Amniotic stem cell (primary cell): ENCODE results near the gene CAMK2A.

Source experiments
- DNase-seq: peaks from one replicate; lab custom pipeline; 2025; lab: John Stamatoyannopoulos, UW

The CAMK2A gene

DNA sequence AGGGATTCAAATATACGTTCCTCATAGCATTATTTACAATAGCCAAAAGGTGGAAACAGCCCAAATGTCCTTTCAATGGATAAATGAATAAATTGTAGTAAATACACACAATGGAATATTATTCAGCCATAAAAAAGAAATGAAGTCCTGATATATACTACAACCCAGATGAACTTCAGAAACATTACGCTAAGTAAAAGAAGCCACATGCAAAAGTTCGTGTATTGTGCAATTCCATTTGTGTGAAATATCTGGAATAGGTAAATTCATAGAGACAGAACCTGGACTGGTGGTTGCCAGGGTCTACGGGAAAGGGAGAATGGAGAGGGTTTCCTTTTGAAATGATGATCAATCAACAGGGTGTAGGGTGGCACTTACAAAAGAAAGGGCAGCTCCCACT, 25.7 kb upstream of the CAMK2A start:
- no peak for DNase-seq

DNA sequence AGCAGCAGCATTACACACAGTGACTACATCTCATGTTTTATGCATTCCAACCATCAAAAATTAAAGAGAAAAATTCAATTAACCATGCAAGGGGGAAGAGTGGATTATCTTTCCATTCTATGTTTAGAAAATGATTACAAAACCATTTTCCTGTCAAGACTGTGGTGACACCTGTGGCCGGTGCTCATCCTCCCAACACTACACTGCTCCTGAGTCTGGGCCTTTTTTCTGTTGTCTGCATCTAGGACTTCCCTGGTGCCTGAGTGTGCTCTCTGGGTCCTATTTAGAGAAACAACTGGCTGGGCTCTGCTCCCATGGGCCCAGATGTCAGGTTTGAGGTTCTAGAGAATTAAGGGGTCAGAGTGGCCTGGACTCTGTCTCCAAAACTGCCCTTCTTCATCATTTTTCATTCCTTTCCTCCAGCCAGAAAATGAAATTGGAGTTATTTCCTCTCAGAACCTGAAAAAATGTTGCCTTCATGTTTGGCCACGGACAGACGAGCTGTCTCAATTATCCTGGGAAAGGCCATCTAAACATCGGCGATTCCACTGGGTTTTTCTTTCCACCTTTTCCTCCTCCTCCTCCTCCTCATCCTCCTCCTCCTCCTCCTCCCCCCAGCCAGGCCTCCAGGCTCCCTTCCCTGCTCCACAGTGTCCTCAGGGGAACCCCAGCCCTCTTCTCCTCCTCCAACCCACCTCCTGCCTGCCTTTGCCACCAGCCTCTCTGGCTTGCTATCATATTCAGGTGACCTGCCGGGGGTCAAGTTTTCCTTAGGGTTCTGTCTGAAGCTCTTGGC, 24.5 kb upstream of the CAMK2A start:
- no peak for DNase-seq

DNA sequence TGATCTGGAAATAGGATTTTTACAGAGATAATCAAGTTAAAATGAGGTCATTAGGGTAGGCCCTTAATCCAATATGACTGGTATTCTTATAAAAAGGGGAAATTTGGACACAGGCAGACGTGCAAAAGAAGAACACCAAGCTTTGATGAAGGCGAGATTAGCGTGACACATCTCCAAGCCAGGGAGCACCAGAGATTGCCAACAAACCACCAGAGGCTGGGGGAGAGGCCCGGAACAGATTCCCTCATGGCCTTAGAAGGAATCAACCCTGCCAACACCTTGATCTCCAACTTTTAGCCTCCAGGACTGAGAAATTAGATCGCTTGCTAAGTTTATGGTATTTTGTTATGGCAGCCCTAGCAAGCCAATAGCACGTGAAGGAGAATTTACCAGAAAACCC, 23.9 kb upstream of the CAMK2A start:
- no peak for DNase-seq

DNA sequence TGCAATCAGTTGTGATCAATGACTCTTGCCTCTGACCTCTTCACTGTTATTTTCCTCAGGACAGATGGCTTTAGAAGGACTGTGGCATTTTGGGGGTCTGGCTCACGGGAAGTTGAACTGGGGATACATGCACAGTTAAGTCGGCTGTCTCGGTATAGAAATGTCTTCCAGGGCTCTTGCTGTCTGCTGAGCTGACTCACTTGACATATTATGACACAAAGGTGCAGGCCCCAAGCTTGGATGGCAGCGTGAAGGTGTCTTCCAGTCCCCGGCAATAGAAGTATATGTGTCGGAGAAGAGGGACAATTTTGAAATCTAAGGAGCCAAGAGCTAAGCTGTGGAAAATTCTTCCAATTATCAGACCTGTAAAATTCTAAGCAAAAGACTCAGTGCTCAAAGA, 22.9 kb upstream of the CAMK2A start:
- no peak for DNase-seq

DNA sequence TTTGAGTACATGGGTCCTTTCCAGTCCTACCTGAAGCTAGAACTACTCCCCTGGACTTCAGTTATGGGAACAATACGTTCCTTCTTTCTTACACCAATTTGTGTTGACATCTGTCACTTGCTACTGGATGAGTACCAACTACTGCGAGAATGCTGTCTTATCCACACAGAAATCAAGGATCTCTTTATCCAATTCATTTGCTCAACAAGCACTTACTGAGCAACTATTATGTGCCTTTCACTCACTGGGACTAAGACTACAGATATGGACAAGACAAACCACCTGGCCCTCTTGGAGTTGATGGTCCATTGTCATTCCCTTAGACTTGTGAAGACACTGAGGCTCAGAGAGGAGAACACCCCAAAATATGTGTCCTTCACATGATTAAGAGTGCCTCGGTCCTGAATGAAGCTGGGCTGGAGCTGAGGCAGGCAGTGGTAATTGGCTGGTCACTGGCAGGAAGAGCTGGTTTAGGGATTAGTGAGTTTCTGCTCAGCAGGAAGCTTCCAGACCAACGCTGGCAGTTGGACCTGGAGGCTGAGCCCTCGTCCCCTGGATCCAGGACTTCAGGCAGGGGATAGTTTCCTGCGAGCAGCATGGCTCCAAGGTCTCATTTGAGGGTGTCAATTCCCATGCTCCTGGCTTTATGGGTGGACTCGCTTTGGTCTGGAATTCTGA, 21.6 kb upstream of the CAMK2A start:
- DNase-seq = no peak

DNA sequence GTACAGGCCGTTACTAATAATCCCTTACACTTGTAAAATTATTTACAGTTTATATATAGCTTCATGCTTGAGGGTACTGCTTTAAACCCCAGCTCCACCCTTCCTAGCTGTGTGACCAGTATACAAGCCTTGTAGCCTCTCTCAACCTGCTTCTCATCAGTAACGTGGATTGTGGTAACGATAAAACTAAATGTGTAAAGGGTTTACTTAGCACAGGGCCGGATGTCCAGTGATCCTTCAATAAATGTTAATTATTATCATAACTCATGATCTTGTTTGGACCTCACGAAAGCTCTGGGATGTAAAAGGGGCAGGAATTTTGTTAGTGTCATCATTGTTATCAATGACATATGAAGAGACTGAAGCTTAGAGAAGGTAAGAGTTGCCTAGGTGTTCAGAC, 20.7 kb upstream of the CAMK2A start:
- DNase-seq = no peak

DNA sequence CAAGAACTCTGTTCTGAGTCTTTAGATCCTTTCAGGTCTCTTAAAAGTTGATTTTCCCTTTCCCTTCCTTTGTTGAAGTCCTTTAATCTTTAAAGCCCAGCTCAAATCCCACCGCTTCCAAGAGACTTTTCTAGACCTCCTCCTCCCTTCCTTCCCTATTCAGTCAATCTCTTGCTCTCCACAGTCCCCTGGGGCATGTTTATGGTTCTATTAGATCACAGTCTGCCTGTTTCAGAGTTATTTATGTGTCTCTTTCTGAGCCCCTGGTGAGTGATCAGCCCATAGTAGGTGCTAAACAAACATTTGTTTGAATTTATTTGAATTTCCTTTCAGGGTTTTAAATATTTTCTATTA, 20.3 kb upstream of the CAMK2A start:
- DNase-seq = no peak

DNA sequence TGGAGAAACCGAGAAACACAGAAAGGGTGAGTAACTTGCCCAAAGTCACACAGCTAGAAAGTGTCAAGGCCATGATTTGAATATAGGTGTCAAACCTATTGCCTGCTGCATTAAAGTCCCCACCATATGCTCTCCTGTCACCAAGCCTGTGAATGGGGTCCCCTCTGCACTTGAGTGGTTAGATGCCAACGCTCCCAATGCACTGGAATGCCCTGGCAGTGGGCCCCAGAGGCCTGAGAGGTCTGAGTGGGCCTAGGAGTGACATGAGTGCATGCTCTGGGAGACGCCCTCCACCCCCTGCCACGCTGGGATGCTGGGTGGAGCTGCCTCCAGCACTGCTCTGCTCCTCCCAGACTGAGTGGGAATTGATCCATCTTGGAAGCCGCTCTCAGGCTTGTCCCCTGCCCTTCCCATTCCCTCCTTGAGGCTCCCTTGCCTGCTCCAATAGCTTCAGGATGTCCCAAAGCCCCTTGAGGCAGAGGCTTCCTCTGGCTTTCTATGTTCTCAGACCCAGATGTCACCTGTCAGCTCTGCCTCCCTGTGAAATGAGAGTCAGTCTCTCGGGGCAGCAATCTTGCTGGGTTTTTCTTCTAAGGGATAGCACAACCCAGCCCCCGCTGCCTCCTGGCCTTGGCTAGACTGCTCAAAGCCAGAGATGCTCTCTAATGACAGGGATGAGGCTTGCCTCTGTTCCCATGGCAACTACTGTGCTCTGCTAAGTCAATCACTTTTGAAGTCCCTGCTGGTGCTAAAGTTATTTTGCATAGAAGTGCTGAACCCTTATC, 19.7 kb upstream of the CAMK2A start:
- DNase-seq = no peak

DNA sequence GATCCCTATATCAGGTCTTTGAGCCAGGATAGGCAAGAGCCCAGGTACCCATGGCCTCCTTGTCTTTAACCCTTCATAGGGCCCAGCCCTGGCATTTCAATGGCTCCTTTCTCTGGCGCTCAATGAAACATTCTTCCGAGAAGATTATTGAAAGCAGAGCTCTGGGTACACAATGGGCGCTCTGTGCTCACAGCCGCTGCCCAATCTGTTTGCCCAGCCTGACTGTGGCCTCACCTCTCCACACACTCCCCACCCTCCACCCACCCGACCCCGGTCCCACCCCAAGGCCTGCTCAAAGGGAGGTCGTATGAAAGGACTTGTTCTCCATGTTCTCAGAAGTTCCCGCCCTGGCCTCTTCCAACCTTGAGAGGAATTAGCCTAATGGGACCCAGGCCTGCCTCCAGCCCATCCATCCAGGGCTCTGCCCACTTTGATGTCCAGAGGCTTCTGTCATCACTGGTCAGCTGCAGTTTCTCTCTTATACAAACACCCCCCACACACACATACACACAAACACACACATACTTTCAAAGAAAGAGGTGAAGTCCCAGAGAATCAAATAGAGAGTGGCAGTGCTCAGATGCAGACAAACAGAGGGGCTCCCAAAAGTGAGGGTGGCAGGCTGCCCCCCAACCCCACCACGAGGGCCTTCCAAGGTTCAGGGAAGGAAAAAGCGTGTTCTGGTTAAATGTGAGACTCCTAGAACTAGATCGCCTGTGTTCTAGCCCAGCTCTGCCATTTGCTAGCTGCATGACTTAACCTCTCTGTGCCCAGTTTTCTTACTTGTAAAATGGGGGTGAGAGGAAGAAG, 18.2 kb upstream of the CAMK2A start:
- no peak for DNase-seq

DNA sequence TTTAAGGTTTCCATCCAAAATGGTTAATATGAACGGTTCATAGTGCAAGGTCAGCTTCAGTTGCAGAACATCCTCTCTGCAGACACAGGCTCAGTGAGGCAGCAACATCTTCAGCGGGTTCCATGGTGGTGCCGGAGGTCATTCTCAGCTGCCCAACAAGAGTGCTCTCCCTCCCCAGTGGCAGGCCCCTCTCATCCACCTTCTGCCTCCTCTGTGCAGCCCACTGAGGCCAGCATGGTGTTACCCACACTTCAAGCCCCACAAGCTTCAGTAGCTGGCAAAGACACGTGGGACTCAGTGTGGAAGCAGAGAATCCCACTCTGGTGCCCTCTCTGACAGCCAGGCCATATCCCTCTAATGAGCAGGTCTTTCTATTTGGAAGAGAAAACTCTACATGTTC, 17.2 kb upstream of the CAMK2A start:
- DNase-seq = no peak

DNA sequence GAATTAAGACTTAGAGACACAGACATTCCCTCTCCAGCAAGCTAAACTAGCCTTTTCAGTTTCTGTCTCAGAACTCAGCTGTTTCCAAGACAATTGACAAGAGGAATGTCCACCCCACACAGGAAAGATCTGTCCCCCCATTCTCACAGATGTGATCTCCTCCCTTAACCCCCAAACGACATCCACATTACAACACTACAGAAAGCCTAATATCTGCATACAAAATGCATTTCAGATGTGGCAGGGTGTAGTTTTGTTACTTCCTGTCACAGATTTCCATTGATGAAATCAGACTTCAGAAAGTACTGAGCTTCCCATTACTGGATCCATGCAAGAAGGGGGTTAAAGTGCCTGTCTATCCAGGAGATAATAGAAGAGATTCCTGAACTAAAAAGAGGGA, 16.0 kb upstream of the CAMK2A start:
- no peak for DNase-seq

DNA sequence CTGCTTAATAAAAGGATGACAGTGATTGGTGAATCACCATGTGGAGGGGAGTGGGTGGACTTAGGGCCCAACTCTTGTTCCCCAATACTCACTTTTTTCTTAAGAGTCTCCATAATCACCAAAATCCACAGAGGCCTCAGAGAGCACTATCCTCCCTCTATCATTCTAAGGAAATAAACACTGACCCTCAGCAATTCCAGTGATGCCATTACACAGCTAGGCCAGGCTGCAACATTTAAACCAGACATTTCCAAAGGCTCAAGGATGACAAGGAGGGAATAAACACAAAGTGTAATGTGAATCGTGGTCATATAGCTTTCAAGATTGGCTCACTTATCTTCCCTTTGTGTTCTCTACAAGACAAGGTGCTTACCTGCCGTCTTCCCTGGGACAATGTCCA, 15.5 kb upstream of the CAMK2A start:
- DNase-seq = no peak

DNA sequence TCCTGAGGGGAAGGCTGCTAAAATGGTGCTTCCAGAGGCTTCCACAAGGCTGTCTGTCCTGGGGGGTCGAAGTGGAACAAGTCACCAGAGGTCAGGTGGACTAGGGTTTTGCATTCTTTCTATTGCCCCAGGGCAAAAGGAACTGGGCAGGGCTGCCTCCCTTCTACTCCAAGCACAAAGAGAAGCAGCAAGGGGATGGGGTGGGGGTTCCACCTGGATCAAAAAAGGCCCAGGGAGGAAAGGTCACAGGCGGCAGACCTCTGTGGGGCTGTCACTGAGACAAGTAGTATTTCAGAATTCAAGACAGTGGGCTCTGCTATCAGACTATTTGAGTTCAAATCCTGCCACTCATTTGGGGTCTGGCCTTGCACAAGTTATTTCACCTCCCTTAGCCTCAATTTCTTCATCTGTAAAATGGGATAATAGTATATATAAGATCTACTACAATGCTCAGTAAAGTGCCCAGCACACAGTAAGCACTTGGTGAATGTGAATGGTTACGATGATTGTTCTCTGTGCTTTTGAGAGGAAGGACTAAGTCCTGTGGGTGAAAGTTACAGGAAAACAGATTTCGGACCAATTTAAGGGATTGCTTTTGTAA, 15.0 kb upstream of the CAMK2A start:
- no peak for DNase-seq

DNA sequence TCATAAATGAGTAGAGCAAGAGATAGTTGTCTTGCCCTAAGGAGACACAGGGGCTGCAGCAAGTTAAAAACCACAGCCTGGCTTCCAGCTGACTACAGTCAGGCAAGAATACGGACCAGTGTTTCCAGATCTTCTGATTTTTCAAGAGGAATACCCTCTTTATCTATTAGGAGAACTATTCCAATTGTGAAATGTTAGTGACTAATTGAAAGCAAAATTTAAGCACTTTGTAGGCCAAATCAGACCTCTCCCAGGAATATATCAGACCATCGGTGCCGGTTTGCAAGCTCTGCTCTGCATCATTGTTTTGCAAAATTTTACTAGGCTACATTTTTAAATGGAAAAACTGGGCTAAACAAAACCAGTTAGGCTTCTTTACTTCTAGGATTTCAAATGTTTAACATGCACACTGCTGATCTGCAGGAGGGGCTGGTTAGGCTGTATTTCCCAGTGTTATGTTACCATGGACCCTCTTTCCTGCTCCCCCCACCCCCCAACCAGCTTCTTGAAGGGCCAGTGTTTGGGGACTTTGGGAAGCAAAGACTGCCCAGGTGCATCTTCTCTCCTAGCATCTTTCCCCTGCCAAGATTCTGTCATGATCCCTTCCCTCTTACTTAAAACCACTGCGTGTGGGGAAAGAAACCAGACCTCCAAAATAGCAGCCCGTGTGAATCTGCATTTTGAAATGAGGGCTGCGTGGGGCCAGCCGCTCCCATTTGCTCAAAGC, 14.2 kb upstream of the CAMK2A start:
- DNase-seq = no peak

DNA sequence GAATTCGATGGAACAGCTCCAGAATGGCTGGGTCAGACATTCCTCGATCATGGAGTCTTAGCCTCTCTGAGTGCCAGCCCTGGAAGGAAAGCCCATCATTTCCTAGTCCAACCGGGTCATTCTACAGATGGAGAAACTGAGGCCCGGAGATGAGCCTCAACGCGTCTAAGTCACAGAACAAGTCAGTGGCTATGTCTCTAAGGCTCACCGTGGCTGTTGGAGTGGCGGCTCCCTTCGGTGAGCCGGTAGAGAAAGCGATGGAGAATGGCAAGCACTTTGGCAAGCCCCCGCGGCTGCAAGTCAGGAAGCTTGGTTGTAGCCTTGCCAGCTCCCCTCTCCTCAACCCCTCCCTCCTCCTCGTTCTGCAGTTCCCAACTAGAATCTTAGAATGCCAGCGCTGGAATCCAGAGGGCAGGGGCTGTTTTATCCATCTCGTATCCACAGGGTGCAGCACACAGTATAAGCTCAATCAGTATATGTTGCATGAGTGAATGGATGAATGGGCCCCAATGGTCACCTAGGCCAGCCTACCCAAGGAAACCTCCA, 13.6 kb upstream of the CAMK2A start:
- DNase-seq = no peak

DNA sequence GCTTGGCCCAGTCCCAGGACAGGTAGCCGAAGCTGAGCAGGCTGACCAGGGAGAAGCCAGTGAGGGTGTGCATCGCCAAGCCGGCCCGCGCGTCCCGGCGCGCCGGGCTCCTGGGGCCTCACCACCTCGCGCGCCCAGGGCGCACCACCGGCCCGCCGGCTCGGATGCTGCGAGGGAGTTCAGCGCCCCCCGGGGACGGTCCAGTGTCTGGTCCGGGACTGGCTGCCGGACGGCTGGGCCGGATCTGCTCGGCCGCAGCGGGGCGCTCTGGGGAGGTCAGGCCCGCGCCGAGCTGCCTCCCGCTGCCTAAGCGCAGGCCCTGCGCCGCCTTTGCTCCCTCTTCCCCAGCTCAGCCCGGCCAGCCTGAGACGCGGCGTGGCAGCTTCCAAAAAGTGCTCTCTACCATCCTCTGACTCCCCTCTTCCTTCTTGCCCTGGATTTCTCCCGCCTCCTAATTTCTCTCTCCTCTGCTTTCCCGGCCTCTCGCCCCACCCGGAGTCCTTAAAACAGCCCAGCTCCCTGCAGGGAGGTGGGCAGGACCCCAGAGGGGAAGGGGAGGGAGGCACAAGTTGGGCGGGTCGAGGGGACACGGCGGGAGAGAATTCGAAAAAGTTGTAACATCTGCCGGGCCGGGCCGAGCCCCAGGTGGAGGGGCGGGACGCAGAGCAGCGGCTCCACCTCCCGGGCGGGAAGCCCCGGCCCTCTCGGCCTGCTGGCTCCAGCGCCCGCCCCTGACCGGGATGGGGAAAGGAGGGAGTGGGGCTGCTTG, 12.9 kb upstream of the CAMK2A start, which contains the start of gene ARSI:
TSS of gene ARSI (minus strand) at position 605 of the 769 bp plus-strand sequence. CDS start at position 73, 532 bp downstream.
- DNase-seq = no peak

DNA sequence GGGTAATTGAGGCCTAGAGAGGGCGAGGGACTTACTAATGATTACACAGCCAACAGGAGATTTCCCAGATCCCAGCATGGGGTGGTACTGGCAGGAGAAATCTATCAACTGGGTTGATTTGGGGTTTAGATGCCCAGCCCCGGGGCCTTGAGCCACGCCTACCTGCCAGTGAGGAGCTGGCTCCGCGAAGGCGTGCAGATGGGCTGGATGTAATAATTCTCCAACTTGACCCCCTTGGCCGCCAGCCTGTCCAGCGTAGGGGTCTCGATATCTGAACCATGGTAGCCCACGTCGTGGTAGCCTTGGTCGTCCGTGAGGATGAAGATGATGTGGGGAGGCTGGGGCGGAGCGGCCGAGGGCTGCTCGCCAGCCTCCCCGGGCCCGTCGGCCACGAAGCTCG, 12.3 kb upstream of the CAMK2A start:
- DNase-seq = no peak

DNA sequence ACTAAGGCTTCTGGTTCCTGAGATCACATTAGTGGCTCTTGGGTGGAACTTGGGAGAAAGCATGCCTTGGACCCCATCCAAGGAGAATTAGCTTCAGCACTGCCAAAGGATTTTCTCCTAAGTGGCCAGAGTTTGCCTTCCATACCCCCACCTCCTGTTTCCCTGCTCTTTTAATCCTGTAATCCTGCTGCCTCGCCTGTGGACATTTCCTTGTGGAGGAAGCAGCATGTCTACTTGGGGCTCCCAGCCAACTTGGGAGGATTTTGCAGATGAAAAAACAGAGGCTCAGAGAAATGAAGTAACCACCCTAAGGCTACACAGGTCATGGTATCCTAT, 11.6 kb upstream of the CAMK2A start:
- DNase-seq = no peak

DNA sequence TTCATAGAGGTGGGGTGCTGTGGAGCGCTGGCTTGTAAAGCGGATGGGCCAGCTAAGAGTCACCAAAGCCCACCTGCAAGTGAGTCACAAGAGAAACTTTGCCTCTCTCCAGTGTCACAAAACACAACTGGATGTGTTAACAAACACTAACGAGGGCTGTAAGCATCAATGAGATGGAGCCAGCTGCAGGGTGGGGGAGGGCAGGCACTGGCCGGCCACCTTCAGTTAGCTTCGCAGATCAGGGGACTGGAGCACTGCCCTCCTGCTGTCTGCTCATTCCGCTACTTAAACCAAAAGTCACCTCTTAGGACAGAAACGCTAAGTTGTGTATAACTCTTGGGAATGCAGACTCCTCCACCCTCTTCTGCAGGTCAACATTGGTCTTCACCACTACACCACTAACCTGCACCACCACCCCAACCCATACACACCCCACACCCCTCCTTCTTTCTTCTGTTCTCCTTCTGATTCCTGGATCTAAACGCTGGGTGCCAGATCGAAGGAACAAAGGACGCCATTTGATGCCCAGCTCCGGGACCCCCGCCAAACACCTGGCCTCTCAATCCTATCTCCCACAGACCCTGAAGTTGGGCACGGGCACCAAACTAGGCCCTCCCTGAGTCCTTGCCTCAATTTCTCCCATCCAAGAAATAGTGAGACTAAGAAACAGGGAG, 11.1 kb upstream of the CAMK2A start:
- no peak for DNase-seq
